Measurements from ENCODE around the gene PACRG. TPM values are rescaled to one million over a fixed set of nuclear protein-coding genes. Genes with fewer than 3 reads are reported as not detected.

Gene PACRG
- total and polyA plus RNA-seq, 2 experiments from 2014 or later: not detected

GRCh38 chr6:162715601-162716000 lies 12.2 kb upstream of the PACRG start:
- in situ Hi-C loops (cut with MboI): no loop called here
- WGBS, 2 experiments (ENCODE audit: low coverage in 1 of 2, low lambda C conversion rate in 2 of 2, missing lambda C conversion rate in 2 of 2): 88 to 94% methylated on average over 6 of the region's 6 CpGs

GRCh38 chr6:162719528-162719927 lies 8.2 kb upstream of the PACRG start:
- WGBS, 2 experiments (ENCODE audit: low coverage in 1 of 2, low lambda C conversion rate in 2 of 2, missing lambda C conversion rate in 2 of 2): 55 to 60% methylated on average over 1 of the region's 1 CpG
- in situ Hi-C loops (cut with MboI): no loop called here
- no peak overlapping the region for H3K27ac ChIP-seq
- TF ChIP-seq EZH2 (IDR thresholded peaks at IDR 0.05; ENCODE audit: insufficient read depth, poor library complexity, severe bottlenecking) (no peak), EZH2phosphoT487 (IDR thresholded peaks at IDR 0.05; ENCODE audit: insufficient read depth, low read depth) (no peak)
- no peaks in the 10 kb centered on the region for H3K36me3 ChIP-seq (ENCODE audit: low read depth)
- H3K9ac ChIP-seq: no peak overlapping the region
- H3K4me1 ChIP-seq (ENCODE audit: insufficient read depth): no peaks in the 10 kb centered on the region
- H3K27me3 ChIP-seq (replicated peaks; ENCODE audit: insufficient read depth): no peaks in the 10 kb centered on the region
- no peaks in the 10 kb centered on the region for H3F3A ChIP-seq (ENCODE audit: insufficient read depth)
- DNase-seq: no peak
- no peaks in the 10 kb centered on the region for H4K20me1 ChIP-seq (ENCODE audit: insufficient read depth)
- H3K79me2 ChIP-seq (ENCODE audit: insufficient read depth): no peaks in the 10 kb centered on the region
- no peaks in the 10 kb centered on the region for H3K9me2 ChIP-seq (ENCODE audit: insufficient read depth)
- no peak overlapping the region for H2AFZ ChIP-seq
- H3K9me3 ChIP-seq (ENCODE audit: low read depth): no peaks in the 10 kb centered on the region
- no peak overlapping the region for H3K4me2 ChIP-seq (ENCODE audit: unreplicated experiment)
- H3K4me3 ChIP-seq: no peak overlapping the region

More at GRCh38 chr6:162715601-162716000, 12.2 kb upstream of the PACRG start:
- no peaks in the 10 kb centered on the region for H3K36me3 ChIP-seq (ENCODE audit: low read depth)
- TF ChIP-seq EZH2 (IDR thresholded peaks at IDR 0.05; ENCODE audit: insufficient read depth, poor library complexity, severe bottlenecking): no peak
- no peak for TF ChIP-seq EZH2phosphoT487 (IDR thresholded peaks at IDR 0.05; ENCODE audit: insufficient read depth, low read depth)
- H3K9me2 ChIP-seq (ENCODE audit: insufficient read depth): no peaks in the 10 kb centered on the region
- no peak overlapping the region for H2AFZ ChIP-seq
- no peak overlapping the region for H3K4me2 ChIP-seq (ENCODE audit: unreplicated experiment)
- H3K9me3 ChIP-seq (ENCODE audit: low read depth): no peaks in the 10 kb centered on the region
- H3K4me3 ChIP-seq: no peak overlapping the region
- H3K27me3 ChIP-seq (replicated peaks; ENCODE audit: insufficient read depth): no peaks in the 10 kb centered on the region
- H3K4me1 ChIP-seq (ENCODE audit: insufficient read depth): no peaks in the 10 kb centered on the region
- DNase-seq: no peak
- no peaks in the 10 kb centered on the region for H4K20me1 ChIP-seq (ENCODE audit: insufficient read depth)
- no peak overlapping the region for H3K27ac ChIP-seq
- no peaks in the 10 kb centered on the region for H3F3A ChIP-seq (ENCODE audit: insufficient read depth)
- no peak overlapping the region for H3K9ac ChIP-seq
- no peaks in the 10 kb centered on the region for H3K79me2 ChIP-seq (ENCODE audit: insufficient read depth)

GRCh38 chr6:162721404-162721687 lies 6.4 kb upstream of the PACRG start:
- no peaks in the 10 kb centered on the region for H3K9me2 ChIP-seq (ENCODE audit: insufficient read depth)
- no peaks in the 10 kb centered on the region for H3K27me3 ChIP-seq (replicated peaks; ENCODE audit: insufficient read depth)
- H2AFZ ChIP-seq: no peak overlapping the region
- H3K4me1 ChIP-seq (ENCODE audit: insufficient read depth): no peaks in the 10 kb centered on the region
- DNase-seq: no peak
- in situ Hi-C loops (cut with MboI): no loop called here
- TF ChIP-seq EZH2 (IDR thresholded peaks at IDR 0.05; ENCODE audit: insufficient read depth, poor library complexity, severe bottlenecking): no peak
- H3K79me2 ChIP-seq (ENCODE audit: insufficient read depth): no peaks in the 10 kb centered on the region
- H3K4me2 ChIP-seq (ENCODE audit: unreplicated experiment): no peak overlapping the region
- H3F3A ChIP-seq (ENCODE audit: insufficient read depth): no peaks in the 10 kb centered on the region
- H3K9me3 ChIP-seq (ENCODE audit: low read depth): no peaks in the 10 kb centered on the region
- H3K4me3 ChIP-seq: no peak overlapping the region
- H3K27ac ChIP-seq: no peak overlapping the region
- no peak overlapping the region for H3K9ac ChIP-seq
- WGBS, 2 experiments (ENCODE audit: low coverage in 1 of 2, low lambda C conversion rate in 2 of 2, missing lambda C conversion rate in 2 of 2): 88 to 95% methylated on average over 2 of the region's 2 CpGs
- no peaks in the 10 kb centered on the region for H4K20me1 ChIP-seq (ENCODE audit: insufficient read depth)
- no peaks in the 10 kb centered on the region for H3K36me3 ChIP-seq (ENCODE audit: low read depth)

GRCh38 chr6:162722226-162722625 lies 5.5 kb upstream of the PACRG start:
- H3K79me2 ChIP-seq (ENCODE audit: insufficient read depth): no peaks in the 10 kb centered on the region
- in situ Hi-C loops (cut with MboI): no loop called here
- H3K4me1 ChIP-seq (ENCODE audit: insufficient read depth): no peaks in the 10 kb centered on the region
- no peak overlapping the region for H3K4me3 ChIP-seq
- H4K20me1 ChIP-seq (ENCODE audit: insufficient read depth): no peaks in the 10 kb centered on the region
- no peak overlapping the region for H3K27ac ChIP-seq
- H3F3A ChIP-seq (ENCODE audit: insufficient read depth): no peaks in the 10 kb centered on the region
- H3K9me3 ChIP-seq (ENCODE audit: low read depth): no peaks in the 10 kb centered on the region
- H3K27me3 ChIP-seq (replicated peaks; ENCODE audit: insufficient read depth): no peaks in the 10 kb centered on the region
- no peaks in the 10 kb centered on the region for H3K36me3 ChIP-seq (ENCODE audit: low read depth)
- no peak for DNase-seq
- H3K9me2 ChIP-seq (ENCODE audit: insufficient read depth): no peaks in the 10 kb centered on the region
- no peak overlapping the region for H2AFZ ChIP-seq
- 49 to 66% methylated on average over 2 of the region's 2 CpGs for WGBS, 2 experiments (ENCODE audit: low coverage in 1 of 2, low lambda C conversion rate in 2 of 2, missing lambda C conversion rate in 2 of 2)
- no peak overlapping the region for H3K4me2 ChIP-seq (ENCODE audit: unreplicated experiment)
- no peak overlapping the region for H3K9ac ChIP-seq
- TF ChIP-seq EZH2 (IDR thresholded peaks at IDR 0.05; ENCODE audit: insufficient read depth, poor library complexity, severe bottlenecking) (no peak), EZH2phosphoT487 (IDR thresholded peaks at IDR 0.05; ENCODE audit: insufficient read depth, low read depth) (no peak)

GRCh38 chr6:162722633-162723032 lies 5.1 kb upstream of the PACRG start:
- H3K27ac ChIP-seq: no peak overlapping the region
- H2AFZ ChIP-seq: no peak overlapping the region
- no peak for TF ChIP-seq EZH2 (IDR thresholded peaks at IDR 0.05; ENCODE audit: insufficient read depth, poor library complexity, severe bottlenecking)
- TF ChIP-seq EZH2phosphoT487 (IDR thresholded peaks at IDR 0.05; ENCODE audit: insufficient read depth, low read depth): no peak
- H3K36me3 ChIP-seq (ENCODE audit: low read depth): no peaks in the 10 kb centered on the region
- no peaks in the 10 kb centered on the region for H3K9me3 ChIP-seq (ENCODE audit: low read depth)
- no peak overlapping the region for H3K9ac ChIP-seq
- DNase-seq: no peak
- H3K79me2 ChIP-seq (ENCODE audit: insufficient read depth): no peaks in the 10 kb centered on the region
- no peaks in the 10 kb centered on the region for H3F3A ChIP-seq (ENCODE audit: insufficient read depth)
- no peak overlapping the region for H3K4me2 ChIP-seq (ENCODE audit: unreplicated experiment)
- H3K9me2 ChIP-seq (ENCODE audit: insufficient read depth): no peaks in the 10 kb centered on the region
- H3K4me3 ChIP-seq: no peak overlapping the region
- no peaks in the 10 kb centered on the region for H4K20me1 ChIP-seq (ENCODE audit: insufficient read depth)
- H3K4me1 ChIP-seq (ENCODE audit: insufficient read depth): no peaks in the 10 kb centered on the region
- H3K27me3 ChIP-seq (replicated peaks; ENCODE audit: insufficient read depth): no peaks in the 10 kb centered on the region
- in situ Hi-C loops (cut with MboI): no loop called here
- 70 to 71% methylated on average over 1 of the region's 1 CpG for WGBS, 2 experiments (ENCODE audit: low coverage in 1 of 2, low lambda C conversion rate in 2 of 2, missing lambda C conversion rate in 2 of 2)
